ENCODE measurements around the gene MIPOL1. TPM values are rescaled to one million over a fixed set of nuclear protein-coding genes. Genes with fewer than 3 reads are reported as not detected.
A peak's percentile ranks its signal among the peaks of the same experiment; 100 is the strongest.
"Not testable (repeated sequence)": the region's sequence is repeated elsewhere in the genome, so short reads cannot be mapped to it uniquely, and the experiment has no call there.

The MIPOL1 gene
- total and polyA plus RNA-seq, 7 donors = 1.2 to 21.6 (median 11.7) TPM

DNA sequence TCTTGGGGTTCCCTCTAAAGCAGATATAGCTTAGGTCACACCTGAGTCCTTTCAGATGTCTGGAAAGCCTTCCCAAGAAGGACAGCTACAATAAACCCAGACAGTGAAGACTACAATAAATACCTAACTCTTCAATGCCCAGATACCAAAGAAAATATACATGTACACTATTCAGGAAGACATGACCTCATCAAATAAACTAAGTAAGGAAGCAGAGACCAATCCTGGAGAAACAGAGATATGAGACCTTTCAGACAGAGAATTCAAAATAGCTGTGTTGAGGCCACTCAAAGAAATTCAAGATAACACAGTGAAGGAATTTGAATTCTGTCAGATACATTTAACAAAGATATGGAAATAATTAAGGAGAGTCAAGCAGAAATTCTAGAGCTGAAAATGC, 15.3 kb downstream of the MIPOL1 start:
- no peak for DNase-seq
- no peaks in the 10 kb centered on the region for H3K4me1 ChIP-seq
- no peaks in the 10 kb centered on the region for H3K27me3 ChIP-seq
- TF ChIP-seq POLR2AphosphoS5 (IDR thresholded peaks at IDR 0.05) (no peak), POLR2A (IDR thresholded peaks at IDR 0.05) (no peak), EP300 (IDR thresholded peaks at IDR 0.05) (no peak)
- TF ChIP-seq, protein P1, sequence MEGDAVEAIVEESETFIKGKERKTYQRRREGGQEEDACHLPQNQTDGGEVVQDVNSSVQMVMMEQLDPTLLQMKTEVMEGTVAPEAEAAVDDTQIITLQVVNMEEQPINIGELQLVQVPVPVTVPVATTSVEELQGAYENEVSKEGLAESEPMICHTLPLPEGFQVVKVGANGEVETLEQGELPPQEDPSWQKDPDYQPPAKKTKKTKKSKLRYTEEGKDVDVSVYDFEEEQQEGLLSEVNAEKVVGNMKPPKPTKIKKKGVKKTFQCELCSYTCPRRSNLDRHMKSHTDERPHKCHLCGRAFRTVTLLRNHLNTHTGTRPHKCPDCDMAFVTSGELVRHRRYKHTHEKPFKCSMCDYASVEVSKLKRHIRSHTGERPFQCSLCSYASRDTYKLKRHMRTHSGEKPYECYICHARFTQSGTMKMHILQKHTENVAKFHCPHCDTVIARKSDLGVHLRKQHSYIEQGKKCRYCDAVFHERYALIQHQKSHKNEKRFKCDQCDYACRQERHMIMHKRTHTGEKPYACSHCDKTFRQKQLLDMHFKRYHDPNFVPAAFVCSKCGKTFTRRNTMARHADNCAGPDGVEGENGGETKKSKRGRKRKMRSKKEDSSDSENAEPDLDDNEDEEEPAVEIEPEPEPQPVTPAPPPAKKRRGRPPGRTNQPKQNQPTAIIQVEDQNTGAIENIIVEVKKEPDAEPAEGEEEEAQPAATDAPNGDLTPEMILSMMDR (IDR thresholded peaks at IDR 0.05) = no peak
- no peak overlapping the region for H3K4me3 ChIP-seq
- intact Hi-C loops (cut with DNase I) = no loop called here
- H3K27ac ChIP-seq = no peak overlapping the region
- H3K36me3 ChIP-seq = no peaks in the 10 kb centered on the region
- no peaks in the 10 kb centered on the region for H3K9me3 ChIP-seq

DNA sequence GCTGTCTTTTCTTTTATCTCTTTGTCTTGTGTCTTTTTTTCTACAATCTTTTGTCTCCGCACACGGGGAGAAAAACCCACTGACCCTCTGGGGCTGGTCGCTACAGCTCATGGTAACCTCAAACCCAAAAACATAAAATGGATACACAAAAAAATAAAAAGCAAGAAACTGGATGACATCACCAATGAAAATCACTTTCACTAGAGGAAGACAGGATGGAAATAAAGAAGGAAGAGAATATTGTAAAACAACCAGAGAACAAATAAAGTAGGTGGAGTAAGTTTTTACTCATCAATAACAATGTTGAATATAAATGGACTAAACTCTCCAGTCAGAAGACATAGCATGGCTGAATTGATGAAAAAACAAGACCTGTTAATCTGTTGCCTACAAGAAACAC, 17.6 kb downstream of the MIPOL1 start:
- Histone ChIP-seq H3K36me3 (no peaks in the 10 kb centered on the region), H3K9me3 (no peaks in the 10 kb centered on the region), H3K4me3 (no peak overlapping the region), H3K27ac (no peak overlapping the region), H3K4me1 (no peaks in the 10 kb centered on the region), H3K27me3 (no peaks in the 10 kb centered on the region)
- 91 to 94% methylated on average over 3 of the region's 3 CpGs for WGBS, 2 donors
- no peak for DNase-seq
- intact Hi-C loops (cut with DNase I) = no loop called here
- no peak for TF ChIP-seq EP300 (IDR thresholded peaks at IDR 0.05)
- TF ChIP-seq POLR2AphosphoS5 (IDR thresholded peaks at IDR 0.05) = no peak
- no peak for TF ChIP-seq POLR2A (IDR thresholded peaks at IDR 0.05)
- TF ChIP-seq, protein P1 (IDR thresholded peaks at IDR 0.05) = no peak

DNA sequence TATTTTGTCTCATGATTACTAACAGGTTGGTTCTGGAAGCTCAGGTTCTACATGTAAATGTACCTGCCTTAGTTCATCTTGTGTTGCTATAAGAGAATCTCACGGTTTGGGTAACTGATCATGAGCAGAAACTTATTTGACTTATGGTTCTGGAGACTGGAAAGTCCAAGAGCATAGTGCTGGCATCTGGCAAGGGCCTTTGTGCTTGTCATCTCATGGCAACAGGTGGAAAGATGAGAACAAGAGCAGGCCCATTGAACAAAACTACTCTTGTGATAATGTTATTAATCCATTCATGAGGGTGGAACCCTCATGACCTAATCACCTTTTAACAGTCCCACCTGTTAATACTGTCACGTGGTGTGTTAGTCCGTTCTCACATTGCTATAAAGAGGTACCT, 23.3 kb downstream of the MIPOL1 start:
- TF ChIP-seq POLR2AphosphoS5 (IDR thresholded peaks at IDR 0.05) (no peak), EP300 (IDR thresholded peaks at IDR 0.05) (no peak), POLR2A (IDR thresholded peaks at IDR 0.05) (no peak)
- TF ChIP-seq, protein P1 (IDR thresholded peaks at IDR 0.05) = no peak
- Histone ChIP-seq H3K36me3 (no peaks in the 10 kb centered on the region), H3K4me1 (no peaks in the 10 kb centered on the region), H3K27ac (no peak overlapping the region), H3K9me3 (peaks cover 0 to 7% (median 2%) of the 10 kb centered on the region in 4 donors), H3K27me3 (no peaks in the 10 kb centered on the region), H3K4me3 (no peak overlapping the region)
- WGBS, 2 donors = 89 to 90% methylated on average over 3 of the region's 3 CpGs
- intact Hi-C loops (cut with DNase I) = no loop called here
- DNase-seq = no peak

DNA sequence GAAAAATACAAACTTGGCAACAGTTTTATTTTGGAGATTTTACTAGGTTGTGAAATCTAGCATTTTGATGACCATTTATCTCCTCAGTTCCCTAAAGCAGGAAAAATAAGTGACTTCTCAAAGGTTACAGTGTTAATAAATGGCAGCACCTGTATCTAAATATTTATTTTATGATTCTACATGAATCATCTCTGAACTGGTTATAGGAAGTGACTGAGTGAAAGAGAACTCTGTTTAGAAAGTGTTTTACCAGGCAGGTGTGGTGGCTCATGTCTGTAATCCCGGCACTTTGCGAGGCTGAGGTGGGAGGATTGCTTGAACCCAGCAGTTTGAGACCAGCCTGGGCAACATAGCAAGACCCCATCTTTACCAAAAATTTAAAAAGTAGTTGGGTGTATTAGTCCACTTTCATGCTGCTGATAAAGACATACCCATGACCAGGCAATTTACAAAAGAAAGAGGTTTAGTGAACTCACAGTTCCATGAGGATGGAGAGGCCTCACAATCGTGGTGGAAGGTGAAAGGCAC, 26.3 kb downstream of the MIPOL1 start:
- Histone ChIP-seq H3K27ac (no peak overlapping the region), H3K4me1 (no peaks in the 10 kb centered on the region), H3K4me3 (no peak overlapping the region), H3K36me3 (no peaks in the 10 kb centered on the region), H3K9me3 (peaks cover 0 to 7% (median 2%) of the 10 kb centered on the region in 4 donors), H3K27me3 (no peaks in the 10 kb centered on the region)
- intact Hi-C loops (cut with DNase I) = no loop called here
- TF ChIP-seq POLR2AphosphoS5 (IDR thresholded peaks at IDR 0.05) (no peak), EP300 (IDR thresholded peaks at IDR 0.05) (no peak), POLR2A (IDR thresholded peaks at IDR 0.05) (no peak)
- no peak for DNase-seq
- WGBS, 2 donors = 72 to 90% methylated on average over 3 of the region's 3 CpGs

DNA sequence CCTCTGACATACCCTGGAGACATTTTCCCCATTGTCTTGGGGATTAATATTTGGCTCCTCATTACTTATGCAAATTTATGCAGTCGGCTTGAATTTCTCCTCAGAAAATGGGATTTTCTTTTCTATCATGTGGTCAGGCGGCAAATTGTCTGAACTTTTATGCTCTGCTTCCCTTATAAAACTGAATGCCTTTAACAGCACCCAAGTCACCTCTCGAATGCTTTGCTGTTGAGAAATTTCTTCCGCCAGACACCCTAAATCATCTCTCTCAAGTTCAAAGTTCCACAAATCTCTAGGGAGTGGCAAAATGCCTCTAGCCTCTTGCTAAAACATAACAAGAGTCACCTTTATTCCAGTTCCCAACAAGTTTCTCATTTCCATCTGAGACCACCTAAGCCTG, 27.9 kb downstream of the MIPOL1 start:
- H3K27me3 ChIP-seq; H3K9me3 ChIP-seq; H3K4me3 ChIP-seq; H3K36me3 ChIP-seq; H3K27ac ChIP-seq; intact Hi-C loops (cut with DNase I); DNase-seq; H3K4me1 ChIP-seq: not testable (repeated sequence)
- 93 to 97% methylated on average over 4 of the region's 4 CpGs for WGBS, 2 donors

DNA sequence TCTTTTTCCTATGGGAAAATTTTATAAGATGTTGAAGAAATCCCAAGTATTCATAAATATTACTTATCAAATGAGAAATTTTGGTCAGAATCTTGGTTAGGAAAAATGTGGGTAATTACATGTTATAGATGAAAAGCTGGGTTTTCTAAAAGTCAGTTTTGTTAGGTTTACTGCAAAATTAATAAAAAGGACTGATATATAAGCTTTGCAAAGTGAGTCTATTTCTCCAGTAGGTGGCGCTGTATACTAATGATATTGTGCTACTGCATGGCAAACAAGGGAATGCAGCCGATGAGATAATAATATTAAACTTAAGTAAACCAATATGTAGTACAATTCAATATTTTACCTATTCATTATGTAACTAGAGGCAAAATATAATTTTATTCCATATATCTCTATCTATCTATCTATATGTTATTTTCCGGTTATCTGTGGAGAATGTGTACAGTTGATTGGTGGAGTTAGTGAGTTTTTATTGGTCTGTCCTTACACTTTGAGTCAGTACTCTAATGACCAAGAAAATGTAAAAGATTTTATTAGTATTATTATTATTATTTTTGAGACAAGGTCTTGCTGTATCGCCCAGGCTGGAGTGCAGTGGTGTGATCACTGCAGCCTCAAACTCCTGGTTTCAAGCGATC, 32.9 kb downstream of the MIPOL1 start:
- 58 to 59% methylated on average over 5 of the region's 5 CpGs for WGBS, 2 donors
- intact Hi-C loops (cut with DNase I) = no loop called here

More for the DNA sequence above, 32.9 kb downstream of the MIPOL1 start:
- Histone ChIP-seq H3K36me3 (no peaks in the 10 kb centered on the region), H3K4me1 (no peaks in the 10 kb centered on the region), H3K9me3 (no peaks in the 10 kb centered on the region), H3K4me3 (no peak overlapping the region), H3K27me3 (no peaks in the 10 kb centered on the region), H3K27ac (no peak overlapping the region)
- TF ChIP-seq POLR2AphosphoS5 (IDR thresholded peaks at IDR 0.05) (no peak), POLR2A (IDR thresholded peaks at IDR 0.05) (no peak)
- TF ChIP-seq, protein P1 (IDR thresholded peaks at IDR 0.05) = peak in 3 of 4 experiments; percentile 37 to 75 (median 44)
- DNase-seq = no peak
